ENCODE results near the gene PRDM13. TPM values are rescaled to one million over a fixed set of nuclear protein-coding genes. Genes with fewer than 3 reads are reported as not detected.

PRDM13 gene
- total RNA-seq, 1 experiment from 2014 or later: not detected

Other genes starting within 250 kb of the PRDM13 start
- 19.0 TPM for gene COQ3, start 212.6 kb upstream of the PRDM13 start, total RNA-seq (2021; ENCODE audit: unreplicated experiment)
- gene PNISR, start 181.5 kb upstream of the PRDM13 start, total RNA-seq (2021; ENCODE audit: unreplicated experiment): 97.1 TPM
- gene USP45, start 91.4 kb upstream of the PRDM13 start, total RNA-seq (2021; ENCODE audit: unreplicated experiment): 16.0 TPM
- 78.5 TPM for gene CCNC, start 38.2 kb upstream of the PRDM13 start, total RNA-seq (2021; ENCODE audit: unreplicated experiment)